PFSK-1 (cell line): Measurements from ENCODE around the gene DDN.

ENCODE experiments used
- FOXP2 ChIP-seq: optimal IDR thresholded peaks from 2 replicates; pipeline ENCODE3; 2011; ENCODE audit warnings: borderline replicate concordance, control low read depth, inconsistent platforms; ENCODE audit not compliant: insufficient read depth; ENCODE audit errors: extremely low read length, extremely low read depth
- POLR2AphosphoS5 ChIP-seq: IDR thresholded peaks from 2 replicates; pipeline ENCODE4 v1.6.1; 2012; ENCODE audit warnings: low read depth, mild to moderate bottlenecking, control low read depth, low read length, moderate library complexity
- SIN3A ChIP-seq: IDR thresholded peaks from 2 replicates; pipeline ENCODE4 v1.6.1; 2012; ENCODE audit warnings: mild to moderate bottlenecking, low read length, moderate library complexity, borderline replicate concordance; ENCODE audit not compliant: insufficient read depth
- TAF1 ChIP-seq: IDR thresholded peaks from 2 replicates; pipeline ENCODE4 v1.6.1; 2012; ENCODE audit warnings: low read length, control low read depth, borderline replicate concordance; ENCODE audit not compliant: insufficient read depth
- TF ChIP-seq, protein P1 (sequence below), 2 experiments: IDR thresholded peaks; 2 replicates each; pipeline versions ENCODE4 v1.6.1 to v1.8.0; 2011 to 2012; ENCODE audit warnings: low read depth in 2 of 2, low read length in 2 of 2, control low read depth in 1 of 2, inconsistent platforms in 1 of 2, mild to moderate bottlenecking in 1 of 2, moderate library complexity in 1 of 2; ENCODE audit not compliant: insufficient read depth in 1 of 2

The DDN gene

DNA sequence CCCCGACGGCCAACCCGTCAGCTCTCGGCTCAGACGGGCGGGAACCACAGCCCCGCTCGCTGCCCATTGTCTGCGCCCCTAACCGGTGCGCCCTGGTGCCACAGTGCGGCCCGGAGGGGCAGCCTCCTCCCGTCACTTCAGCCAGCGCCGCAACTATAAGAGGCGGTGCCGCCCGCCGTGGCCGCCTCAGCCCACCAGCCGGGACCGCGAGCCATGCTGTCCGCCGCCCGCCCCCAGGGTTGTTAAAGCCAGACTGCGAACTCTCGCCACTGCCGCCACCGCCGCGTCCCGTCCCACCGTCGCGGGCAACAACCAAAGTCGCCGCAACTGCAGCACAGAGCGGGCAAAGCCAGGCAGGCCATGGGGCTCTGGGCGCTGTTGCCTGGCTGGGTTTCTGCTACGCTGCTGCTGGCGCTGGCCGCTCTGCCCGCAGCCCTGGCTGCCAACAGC is 20.9 kb downstream of the DDN start, which contains the start of gene WNT1:
Gene WNT1 (plus strand): TSS at position 32 of the 450 bp plus-strand sequence. CDS start 329 bp downstream, at position 361.
- TF ChIP-seq, protein P1, sequence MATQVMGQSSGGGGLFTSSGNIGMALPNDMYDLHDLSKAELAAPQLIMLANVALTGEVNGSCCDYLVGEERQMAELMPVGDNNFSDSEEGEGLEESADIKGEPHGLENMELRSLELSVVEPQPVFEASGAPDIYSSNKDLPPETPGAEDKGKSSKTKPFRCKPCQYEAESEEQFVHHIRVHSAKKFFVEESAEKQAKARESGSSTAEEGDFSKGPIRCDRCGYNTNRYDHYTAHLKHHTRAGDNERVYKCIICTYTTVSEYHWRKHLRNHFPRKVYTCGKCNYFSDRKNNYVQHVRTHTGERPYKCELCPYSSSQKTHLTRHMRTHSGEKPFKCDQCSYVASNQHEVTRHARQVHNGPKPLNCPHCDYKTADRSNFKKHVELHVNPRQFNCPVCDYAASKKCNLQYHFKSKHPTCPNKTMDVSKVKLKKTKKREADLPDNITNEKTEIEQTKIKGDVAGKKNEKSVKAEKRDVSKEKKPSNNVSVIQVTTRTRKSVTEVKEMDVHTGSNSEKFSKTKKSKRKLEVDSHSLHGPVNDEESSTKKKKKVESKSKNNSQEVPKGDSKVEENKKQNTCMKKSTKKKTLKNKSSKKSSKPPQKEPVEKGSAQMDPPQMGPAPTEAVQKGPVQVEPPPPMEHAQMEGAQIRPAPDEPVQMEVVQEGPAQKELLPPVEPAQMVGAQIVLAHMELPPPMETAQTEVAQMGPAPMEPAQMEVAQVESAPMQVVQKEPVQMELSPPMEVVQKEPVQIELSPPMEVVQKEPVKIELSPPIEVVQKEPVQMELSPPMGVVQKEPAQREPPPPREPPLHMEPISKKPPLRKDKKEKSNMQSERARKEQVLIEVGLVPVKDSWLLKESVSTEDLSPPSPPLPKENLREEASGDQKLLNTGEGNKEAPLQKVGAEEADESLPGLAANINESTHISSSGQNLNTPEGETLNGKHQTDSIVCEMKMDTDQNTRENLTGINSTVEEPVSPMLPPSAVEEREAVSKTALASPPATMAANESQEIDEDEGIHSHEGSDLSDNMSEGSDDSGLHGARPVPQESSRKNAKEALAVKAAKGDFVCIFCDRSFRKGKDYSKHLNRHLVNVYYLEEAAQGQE (IDR thresholded peaks at IDR 0.05; ENCODE audit: insufficient read depth in 1 of 2, low read depth in 2 of 2, low read length in 2 of 2), result no peak
- TF ChIP-seq FOXP2 (no peak), SIN3A (no peak), POLR2AphosphoS5 (no peak), TAF1 (no peak)

DNA sequence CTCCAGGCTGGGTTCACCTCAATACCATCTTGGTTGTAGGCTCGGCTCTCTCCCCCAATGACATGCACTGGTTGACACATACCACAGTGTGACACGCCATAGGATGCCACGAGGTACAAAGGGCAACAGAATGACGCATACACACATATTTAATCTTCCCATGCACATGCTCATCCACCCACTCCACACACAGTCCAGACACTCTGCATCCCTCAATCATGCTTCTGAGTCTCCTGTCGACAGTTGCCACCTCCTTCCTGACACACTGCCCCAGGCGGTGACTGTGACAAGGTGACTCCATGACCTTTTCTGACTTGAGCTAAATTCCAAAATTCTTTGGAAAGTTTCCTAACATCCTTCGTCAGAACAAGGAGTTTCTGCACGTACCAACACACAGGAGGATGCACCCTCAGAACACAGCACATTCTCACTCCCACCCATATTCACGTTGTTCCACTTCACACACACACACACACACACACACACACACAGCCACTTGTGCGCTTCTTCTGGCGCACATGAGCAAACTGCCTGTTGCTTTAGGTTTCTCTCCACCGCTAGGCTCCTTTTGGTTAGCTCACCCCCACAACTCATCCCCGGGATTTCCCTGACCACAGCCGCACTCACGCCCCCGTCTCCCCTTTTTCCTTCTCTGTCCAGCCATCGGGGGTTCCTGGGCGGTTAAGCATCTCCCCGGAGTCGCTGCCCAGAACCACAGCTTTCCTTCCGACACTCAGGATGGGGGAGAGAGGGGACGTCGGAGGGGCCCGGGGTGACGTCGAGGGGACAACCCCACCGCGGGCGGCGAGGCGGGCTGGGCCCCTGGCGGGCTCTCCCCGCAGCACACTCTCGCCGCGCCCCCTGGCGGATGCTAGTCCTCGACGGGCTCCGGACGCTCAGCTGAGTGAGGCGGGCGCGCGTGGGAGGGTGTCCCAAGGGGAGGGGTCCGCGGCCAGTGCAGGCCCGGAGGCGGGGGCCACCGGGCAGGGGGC is 21.6 kb downstream of the DDN start:
- TF ChIP-seq SIN3A, result no peak
- peak; percentile 34 for TF ChIP-seq FOXP2

DNA sequence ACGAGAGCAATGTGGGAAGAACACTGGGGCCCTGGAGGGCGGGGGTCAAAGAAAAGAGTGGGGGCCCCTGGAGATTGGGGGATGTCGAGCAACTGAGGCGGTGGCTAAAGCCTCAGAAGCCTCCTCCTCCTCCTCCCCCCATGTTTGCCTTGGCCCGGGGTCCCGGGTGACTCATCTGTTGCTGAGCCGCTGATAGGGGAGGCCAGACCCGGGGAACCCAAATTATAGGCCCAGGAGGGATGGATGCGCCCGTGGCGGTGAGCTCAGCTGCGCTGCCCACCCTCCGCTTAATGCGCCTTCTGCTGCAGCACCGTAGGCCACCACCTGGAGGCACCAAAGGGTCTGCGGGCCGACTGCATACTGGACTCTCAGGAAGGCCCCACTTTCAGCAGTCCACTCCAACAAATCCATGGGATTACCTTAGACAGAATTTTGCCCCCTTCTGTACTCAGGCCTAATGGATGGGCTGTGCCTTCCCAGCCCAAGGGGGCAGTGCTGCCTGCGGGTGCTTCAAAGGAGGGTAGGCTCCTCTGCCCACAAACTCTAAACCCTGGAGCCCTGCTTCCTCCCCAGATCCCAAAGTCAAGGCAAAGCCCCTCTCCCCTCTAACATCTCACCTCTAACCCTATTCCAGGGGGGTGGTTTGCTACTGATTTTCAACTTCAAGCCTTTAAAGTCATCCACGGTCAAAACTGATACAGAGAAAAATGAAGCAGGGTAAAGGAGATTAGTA is 25.1 kb downstream of the DDN start:
- TF ChIP-seq FOXP2 (no peak), TAF1 (no peak)

DNA sequence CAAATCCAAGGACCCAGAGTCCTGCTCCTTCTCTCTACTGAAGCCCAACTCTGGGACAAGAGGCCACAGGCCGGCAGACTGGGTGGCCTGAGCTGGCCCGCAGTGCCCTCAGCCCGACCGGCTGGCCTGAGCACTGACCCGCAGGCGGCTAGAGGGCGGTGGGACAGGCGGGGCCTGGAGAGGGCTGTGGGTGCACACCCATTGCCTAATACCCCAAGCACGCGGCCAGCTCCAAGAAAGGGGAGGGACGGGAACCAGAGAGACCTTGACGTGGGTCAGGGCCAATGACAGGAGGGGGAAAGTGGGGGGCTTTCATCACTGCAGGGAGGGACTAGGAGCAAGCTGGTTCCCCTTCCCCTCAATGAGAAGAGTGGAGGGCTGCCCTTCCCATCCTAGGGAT is 25.6 kb downstream of the DDN start:
- TF ChIP-seq, protein P1 (IDR thresholded peaks at IDR 0.05; ENCODE audit: insufficient read depth in 1 of 2, low read depth in 2 of 2, low read length in 2 of 2), result no peak
- TF ChIP-seq SIN3A (no peak), FOXP2 (no peak)

DNA sequence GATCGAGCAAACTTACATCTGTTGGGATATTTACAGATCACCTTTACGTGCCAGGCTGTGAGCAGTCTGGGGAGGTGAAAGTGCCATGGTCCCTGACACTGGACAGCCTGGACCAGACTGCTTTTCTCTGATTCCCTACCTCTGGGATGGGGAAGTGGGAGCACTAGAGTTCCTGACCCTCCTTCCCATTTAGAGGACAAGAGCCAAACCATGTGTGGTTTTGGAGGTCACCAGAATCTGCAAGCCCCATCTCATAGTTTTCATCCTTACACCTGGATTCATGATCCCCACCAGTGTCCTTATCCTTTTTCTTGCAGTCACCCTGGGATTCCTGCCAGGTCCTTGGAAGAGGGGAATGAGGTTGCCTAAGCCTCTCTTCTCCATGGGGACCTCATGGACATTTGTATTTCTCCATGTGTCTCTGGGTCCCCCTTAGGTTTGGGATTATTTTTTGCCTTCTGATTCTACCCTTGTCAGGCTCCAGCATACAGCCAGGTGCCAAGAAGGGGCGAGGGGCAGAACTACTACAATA is 26.2 kb downstream of the DDN start:
- TF ChIP-seq FOXP2 (no peak), POLR2AphosphoS5 (no peak), SIN3A (no peak), TAF1 (no peak)
- TF ChIP-seq, protein P1 (IDR thresholded peaks at IDR 0.05; ENCODE audit: insufficient read depth in 1 of 2, low read depth in 2 of 2, low read length in 2 of 2), result no peak
